Retinal pigment epithelial cell (primary cell): Measurements from ENCODE around the gene ZP3.
A peak's percentile ranks its signal among the peaks of the same experiment; 100 is the strongest.
"Not testable (repeated sequence)": the region's sequence is repeated elsewhere in the genome, so short reads cannot be mapped to it uniquely, and the experiment has no call there.

Experiments
- DNase-seq: peaks from one replicate; pipeline ENCODE4 v3.0.0-alpha.2; 2010; ENCODE audit warnings: low read depth
- H3K4me3 ChIP-seq: 2 replicates; pipeline ENCODE4 v1.5.1; 2011; ENCODE audit warnings: mild to moderate bottlenecking, low read length, control low read depth, moderate library complexity
- CTCF ChIP-seq: conservative IDR thresholded peaks from 2 replicates; pipeline ENCODE4 v1.5.1; 2011; ENCODE audit warnings: low read depth, low read length, control low read depth, inconsistent platforms

Gene ZP3

GRCh38 chr7:76396864-76397263 is 27.9 kb upstream of the ZP3 start:
- no peak overlapping the region for H3K4me3 ChIP-seq
- DNase-seq = no peak
- TF ChIP-seq CTCF = no peak

GRCh38 chr7:76397409-76398183 is 27.2 kb upstream of the ZP3 start:
- TF ChIP-seq CTCF = no peak
- DNase-seq = peak; percentile 28
- H3K4me3 ChIP-seq = peak overlapping the region; percentile 38

- no peak for TF ChIP-seq CTCF
- no peak for DNase-seq
- H3K4me3 ChIP-seq = no peak overlapping the region
These were observed 24.5 kb upstream of the ZP3 start for GRCh38 chr7:76400248-76400647.

- H3K4me3 ChIP-seq = not testable (repeated sequence)
These were observed 21.7 kb upstream of the ZP3 start for GRCh38 chr7:76403097-76403496.

GRCh38 chr7:76403780-76404494 is 20.8 kb upstream of the ZP3 start:
- DNase-seq = no peak
- H3K4me3 ChIP-seq = no peak overlapping the region
- no peak for TF ChIP-seq CTCF

More at GRCh38 chr7:76403097-76403496, 21.7 kb upstream of the ZP3 start:
- not testable (repeated sequence) for DNase-seq

GRCh38 chr7:76405738-76406137 is 19.0 kb upstream of the ZP3 start:
- TF ChIP-seq CTCF = no peak
- no peak overlapping the region for H3K4me3 ChIP-seq
- DNase-seq = no peak

- no peak for TF ChIP-seq CTCF
- no peak for DNase-seq
- no peak overlapping the region for H3K4me3 ChIP-seq
These were observed 17.0 kb upstream of the ZP3 start for GRCh38 chr7:76407718-76408117.
